ENCODE data around the gene ENHO. TPM values are rescaled to one million over a fixed set of nuclear protein-coding genes. Genes with fewer than 3 reads are reported as not detected.

Gene ENHO
- total and polyA plus RNA-seq, 11 donors: 0.26 to 1.2 (median 0.45) TPM; not detected in 2

DNA sequence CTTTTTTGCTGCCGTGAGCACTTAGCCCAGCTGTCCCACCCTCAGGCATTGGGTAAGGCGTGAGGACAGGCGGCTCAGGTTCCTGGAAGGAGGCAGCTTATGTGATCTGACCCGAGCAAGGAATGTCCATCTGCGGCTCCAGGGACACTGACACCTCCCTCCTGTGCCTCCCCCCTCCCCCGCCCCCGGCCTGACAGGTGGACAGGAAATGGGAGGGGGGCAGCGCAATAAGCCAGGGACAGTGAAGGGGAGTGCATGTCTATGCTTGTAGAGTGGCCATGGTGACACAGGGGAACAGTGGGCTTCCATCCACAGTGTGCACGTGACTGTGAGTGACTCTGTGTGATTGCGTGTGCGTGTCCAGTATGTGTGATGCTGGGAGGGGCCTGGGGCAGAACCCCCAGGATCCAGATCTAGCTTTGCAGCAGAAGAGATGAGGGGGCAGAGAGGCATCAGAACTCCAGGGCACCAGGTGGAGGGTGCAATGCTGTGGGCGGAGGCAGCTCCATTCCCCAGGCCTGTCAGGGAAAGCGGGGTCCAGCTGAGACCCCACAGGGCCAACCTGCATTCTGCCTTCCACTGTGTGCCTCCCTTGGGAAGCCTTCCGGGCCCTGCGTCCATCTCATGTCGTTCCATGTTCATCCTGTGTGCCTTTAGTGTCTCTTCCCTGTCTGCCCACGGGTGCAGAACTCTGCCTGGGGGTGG lies 36.3 kb upstream of the ENHO start:
- no peak for DNase-seq
- H3K27ac ChIP-seq: peak overlapping the region in 1 of 12 donors; percentile 34
- H3K4me3 ChIP-seq: peak overlapping the region in 2 of 12 donors; percentile 22 to 25

DNA sequence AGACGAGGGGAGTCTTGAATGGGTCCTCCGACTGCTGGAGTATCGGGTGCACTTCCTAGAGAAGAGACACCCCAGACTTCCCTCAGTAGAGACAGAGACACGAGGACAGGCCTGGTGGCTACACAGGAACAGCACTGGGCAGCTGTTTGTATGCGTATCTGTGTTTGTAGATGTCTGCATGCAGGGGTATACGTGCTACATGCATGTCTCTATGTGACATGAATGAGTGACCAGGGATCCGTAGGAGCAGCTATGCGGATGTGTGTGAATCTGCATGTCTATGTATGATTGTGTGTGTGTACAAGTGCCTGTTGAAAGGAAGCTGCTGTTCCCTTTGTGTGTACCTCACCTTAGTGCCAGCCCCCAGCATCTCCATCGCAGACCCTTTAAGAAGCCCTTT lies 35.6 kb upstream of the ENHO start:
- Histone ChIP-seq H3K9me3 (no peaks in the 10 kb centered on the region), H3K36me3 (no peaks in the 10 kb centered on the region), H3K27ac (no peak overlapping the region), H3K4me1 (peaks cover 0 to 25% (median 20%) of the 10 kb centered on the region in 12 donors), H3K4me3 (no peak overlapping the region), H3K27me3 (peaks cover 0 to 9% (median 0%) of the 10 kb centered on the region in 9 donors)
- DNase-seq (no peak), ATAC-seq (no peak)
- WGBS, 4 donors: 86 to 92% (median 89%) methylated on average over 8 to 9 of the region's 9 CpGs
- no peak for TF ChIP-seq POLR2A (IDR thresholded peaks at IDR 0.05)
- TF ChIP-seq, protein P1, sequence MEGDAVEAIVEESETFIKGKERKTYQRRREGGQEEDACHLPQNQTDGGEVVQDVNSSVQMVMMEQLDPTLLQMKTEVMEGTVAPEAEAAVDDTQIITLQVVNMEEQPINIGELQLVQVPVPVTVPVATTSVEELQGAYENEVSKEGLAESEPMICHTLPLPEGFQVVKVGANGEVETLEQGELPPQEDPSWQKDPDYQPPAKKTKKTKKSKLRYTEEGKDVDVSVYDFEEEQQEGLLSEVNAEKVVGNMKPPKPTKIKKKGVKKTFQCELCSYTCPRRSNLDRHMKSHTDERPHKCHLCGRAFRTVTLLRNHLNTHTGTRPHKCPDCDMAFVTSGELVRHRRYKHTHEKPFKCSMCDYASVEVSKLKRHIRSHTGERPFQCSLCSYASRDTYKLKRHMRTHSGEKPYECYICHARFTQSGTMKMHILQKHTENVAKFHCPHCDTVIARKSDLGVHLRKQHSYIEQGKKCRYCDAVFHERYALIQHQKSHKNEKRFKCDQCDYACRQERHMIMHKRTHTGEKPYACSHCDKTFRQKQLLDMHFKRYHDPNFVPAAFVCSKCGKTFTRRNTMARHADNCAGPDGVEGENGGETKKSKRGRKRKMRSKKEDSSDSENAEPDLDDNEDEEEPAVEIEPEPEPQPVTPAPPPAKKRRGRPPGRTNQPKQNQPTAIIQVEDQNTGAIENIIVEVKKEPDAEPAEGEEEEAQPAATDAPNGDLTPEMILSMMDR (IDR thresholded peaks at IDR 0.05): no peak
- intact Hi-C loops (cut with DNase I): no loop called here

More for the DNA sequence above, 36.3 kb upstream of the ENHO start:
- peaks cover 0 to 9% (median 0%) of the 10 kb centered on the region in 9 donors for H3K27me3 ChIP-seq
- TF ChIP-seq, protein P1 (IDR thresholded peaks at IDR 0.05): no peak
- TF ChIP-seq POLR2A (IDR thresholded peaks at IDR 0.05): no peak
- H3K36me3 ChIP-seq: no peaks in the 10 kb centered on the region
- no peaks in the 10 kb centered on the region for H3K9me3 ChIP-seq
- ATAC-seq: peak in 3 of 4 donors; percentile 4 to 25 (median 15)
- WGBS, 4 donors: 44 to 48% (median 45%) methylated on average over 15 to 17 of the region's 17 CpGs
- intact Hi-C loops (cut with DNase I): no loop called here
- H3K4me1 ChIP-seq: peaks cover 0 to 25% (median 20%) of the 10 kb centered on the region in 12 donors

DNA sequence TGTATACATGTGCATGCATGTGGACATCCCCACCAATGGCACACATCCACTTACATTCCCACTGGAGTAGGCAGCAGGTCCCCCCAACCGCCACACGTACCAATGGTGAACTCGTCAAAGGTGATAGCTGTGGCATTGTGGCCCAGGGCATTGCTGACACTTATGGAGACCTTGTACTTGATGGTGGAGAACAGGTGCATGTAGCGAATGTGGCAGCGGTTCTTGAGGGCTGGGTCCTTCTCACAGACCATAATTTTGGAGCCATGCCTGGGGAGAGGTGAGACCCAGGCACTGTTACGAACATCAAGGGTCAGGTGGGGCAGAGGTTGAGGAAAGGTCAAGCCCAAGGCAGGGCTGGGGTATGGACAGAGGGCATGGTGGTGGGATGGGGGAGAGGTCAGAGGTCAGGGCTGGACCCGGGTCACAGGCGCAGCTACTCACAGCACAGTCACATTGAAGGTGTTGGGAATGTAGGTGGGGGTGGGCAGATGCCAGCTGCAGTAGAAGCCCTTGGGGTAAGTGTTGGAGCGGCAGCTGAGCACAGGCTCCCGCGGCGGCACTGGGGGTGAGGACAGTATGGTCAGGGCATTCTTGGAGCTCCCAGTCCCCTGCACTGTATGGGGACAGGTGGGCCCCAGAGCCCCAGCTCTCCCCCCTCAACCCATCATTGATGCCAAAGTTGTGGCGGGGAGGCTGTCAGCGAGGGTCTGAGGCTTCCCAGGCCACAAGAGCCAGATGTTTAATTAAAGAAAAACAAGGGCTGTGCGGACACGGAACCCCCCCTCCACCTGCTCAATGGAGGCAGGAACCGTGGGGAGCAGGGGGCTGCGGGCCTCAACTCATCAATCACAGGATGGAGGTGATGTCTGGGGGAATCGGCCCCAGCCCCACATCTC lies 34.9 kb upstream of the ENHO start:
- no peak overlapping the region for H3K27ac ChIP-seq
- H3K9me3 ChIP-seq: no peaks in the 10 kb centered on the region
- no peak for TF ChIP-seq POLR2A (IDR thresholded peaks at IDR 0.05)
- TF ChIP-seq, protein P1 (IDR thresholded peaks at IDR 0.05): no peak
- 81 to 87% (median 81%) methylated on average over 17 to 19 of the region's 19 CpGs for WGBS, 4 donors
- no peaks in the 10 kb centered on the region for H3K36me3 ChIP-seq
- no peak overlapping the region for H3K4me3 ChIP-seq
- intact Hi-C loops (cut with DNase I): no loop called here
- H3K27me3 ChIP-seq: peaks cover 0 to 9% (median 0%) of the 10 kb centered on the region in 9 donors
- DNase-seq (no peak), ATAC-seq (no peak)
- H3K4me1 ChIP-seq: peaks cover 0 to 25% (median 20%) of the 10 kb centered on the region in 12 donors

DNA sequence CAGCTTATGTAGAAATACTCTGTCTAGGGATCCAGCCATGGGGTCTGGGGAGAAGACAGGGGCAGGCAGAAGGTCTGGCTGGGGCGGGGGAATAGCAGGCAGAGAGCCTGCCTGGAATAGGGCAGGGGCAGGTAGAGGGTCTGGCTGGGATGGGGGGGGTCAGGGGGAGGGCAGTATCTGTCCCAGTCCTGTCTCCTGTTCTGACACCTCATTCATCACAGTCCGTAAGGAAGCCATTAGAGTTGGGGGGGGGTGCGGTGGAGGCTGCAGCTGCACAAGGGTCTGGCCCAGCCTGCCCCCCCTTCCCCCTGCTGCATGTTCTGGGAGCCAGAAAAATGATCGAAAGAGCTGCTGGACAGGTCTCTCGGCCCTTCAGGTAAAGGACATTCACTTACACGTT lies 34.2 kb upstream of the ENHO start:
- intact Hi-C loops (cut with DNase I): no loop called here
- DNase-seq: no peak
- Histone ChIP-seq H3K9me3 (no peaks in the 10 kb centered on the region), H3K36me3 (no peaks in the 10 kb centered on the region), H3K27ac (no peak overlapping the region), H3K27me3 (peaks cover 0 to 9% (median 0%) of the 10 kb centered on the region in 9 donors), H3K4me3 (no peak overlapping the region), H3K4me1 (peaks cover 0 to 25% (median 20%) of the 10 kb centered on the region in 12 donors)
- WGBS, 4 donors: 73 to 88% (median 82%) methylated on average over 6 of the region's 6 CpGs
- TF ChIP-seq, protein P1 (IDR thresholded peaks at IDR 0.05): no peak
- no peak for TF ChIP-seq POLR2A (IDR thresholded peaks at IDR 0.05)
- ATAC-seq: no peak
